Right ventricle myocardium inferior (tissue), 1 donor: ENCODE measurements around the gene TM4SF1. TPM values are rescaled to one million over a fixed set of nuclear protein-coding genes. Genes with fewer than 3 reads are reported as not detected.
"Not testable (repeated sequence)": the region's sequence is repeated elsewhere in the genome, so short reads cannot be mapped to it uniquely, and the experiment has no call there.

Source experiments
- ATAC-seq: fragments of 200-7000 bp; cut with Tn5 transposase; one replicate; pipeline ENCODE4 v1.9.1; 2020; ENCODE audit warnings: mild to moderate bottlenecking, moderate library complexity
- DNase-seq: peaks from one replicate; pipeline ENCODE4 v3.0.0; 2021; ENCODE audit errors: missing footprints
- intact Hi-C: fragments of 100-400 bp; cut with DNase I; formaldehyde crosslinking; loops from one replicate; pipeline ENCODE4 v1.11.0; 2022
- total RNA-seq: library from RNA; stranded (reverse); fragmentation: NEBNext Ultra II Directional; extraction: Animal tissue kit (Norgen Biotek cat#: 25700); gene quantifications from one replicate; pipeline ENCODE4 v1.2.1, GENCODE V29; 2021
- donor health status: DM: no; HTN: yes; CAD: no; lungs with severe emphysema.

Gene TM4SF1
- total RNA-seq, 1 donor from 2014 or later, result 124 TPM

GRCh38 chr3:149380220-149380619 lies 2.8 kb upstream of the TM4SF1 start:
- DNase-seq, ATAC-seq, intact Hi-C loops: not testable (repeated sequence)

DNA sequence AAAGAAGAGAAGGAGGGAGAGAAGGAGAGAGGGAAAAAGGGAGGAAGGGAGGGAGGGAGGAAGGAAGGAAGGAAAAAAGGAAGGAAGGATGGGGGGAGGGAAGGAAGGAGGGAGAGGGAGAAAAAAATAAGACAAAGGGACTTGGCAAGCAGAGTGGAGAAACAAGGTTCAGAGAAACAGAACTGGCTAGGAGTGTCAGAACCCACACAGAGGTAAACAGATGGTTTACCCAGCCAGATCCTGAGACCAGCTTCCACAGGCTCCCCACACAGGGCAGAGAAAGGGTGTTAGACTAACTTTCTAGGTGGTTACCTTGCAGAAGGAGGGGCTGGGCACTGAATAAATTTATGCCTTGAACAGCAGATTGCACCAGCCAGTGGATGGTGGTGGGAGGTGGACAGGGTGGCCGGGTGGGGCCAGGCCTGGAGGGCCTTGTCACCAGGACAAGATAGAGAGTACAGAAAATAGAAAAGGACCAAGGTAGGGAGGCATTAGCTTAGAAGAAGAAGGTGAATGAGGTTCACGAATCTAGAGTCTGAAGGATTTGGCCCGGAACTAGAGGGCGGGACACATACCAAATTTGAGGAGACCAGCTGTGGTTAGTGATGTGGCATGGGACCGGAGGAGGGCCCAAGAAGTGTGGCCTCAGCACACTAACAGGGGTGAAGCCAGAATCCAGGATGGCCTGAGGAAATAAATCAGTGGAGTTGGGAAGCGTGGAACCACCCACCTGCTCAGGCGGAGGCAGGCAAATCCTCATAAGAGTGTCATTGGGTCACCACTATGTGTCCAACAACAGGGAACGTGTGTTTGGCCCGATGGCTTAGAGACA lies 1.2 kb upstream of the TM4SF1 start:
- peak; percentile 22 for DNase-seq
- ATAC-seq, result no peak
- intact Hi-C loops, result loop anchor here (5.0 kb wide), 1 partner anchor 36 kb away; no protein-coding TSS in a partner anchor

DNA sequence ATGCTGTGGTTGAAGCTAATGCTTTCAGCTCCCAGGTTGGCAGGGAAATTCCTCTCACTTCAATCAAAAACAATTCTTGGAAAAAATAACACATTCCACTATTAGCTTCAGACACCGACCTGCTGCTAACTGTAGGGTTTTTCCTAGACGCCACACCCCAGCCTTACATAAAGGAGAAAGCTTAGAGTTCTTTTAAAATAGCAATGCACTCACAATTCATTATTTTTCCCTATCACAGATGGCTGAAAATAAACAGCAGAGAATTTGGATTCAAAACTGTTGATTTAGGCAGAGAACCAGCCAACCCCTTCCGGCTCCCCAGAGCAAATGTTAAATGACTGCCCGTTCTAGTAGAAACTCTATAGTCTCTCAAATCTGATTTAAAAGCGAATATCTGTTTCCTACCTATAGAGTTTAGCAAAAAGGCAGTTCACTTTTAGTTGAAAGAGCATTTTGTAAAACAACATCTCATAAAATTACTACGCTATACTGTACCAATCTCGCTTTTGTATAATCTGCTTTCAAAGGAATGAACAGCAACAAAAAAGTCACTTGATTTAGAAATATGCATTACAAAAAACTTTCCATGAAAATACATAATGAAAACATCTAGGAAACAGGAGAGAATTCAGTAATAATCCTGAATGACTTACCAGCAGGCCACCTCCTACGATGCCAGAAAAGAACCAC lies 586 bp downstream of the TM4SF1 start:
- intact Hi-C loops, result loop anchor here (5.0 kb wide), 1 partner anchor 35 kb away; no protein-coding TSS in a partner anchor
- ATAC-seq (peak; percentile 56), DNase-seq (no peak)

GRCh38 chr3:149375501-149376196 lies 1.8 kb downstream of the TM4SF1 start:
- intact Hi-C loops, result loop anchor here (5.0 kb wide), 1 partner anchor 33 kb away; no protein-coding TSS in a partner anchor
- ATAC-seq (no peak), DNase-seq (no peak)

DNA sequence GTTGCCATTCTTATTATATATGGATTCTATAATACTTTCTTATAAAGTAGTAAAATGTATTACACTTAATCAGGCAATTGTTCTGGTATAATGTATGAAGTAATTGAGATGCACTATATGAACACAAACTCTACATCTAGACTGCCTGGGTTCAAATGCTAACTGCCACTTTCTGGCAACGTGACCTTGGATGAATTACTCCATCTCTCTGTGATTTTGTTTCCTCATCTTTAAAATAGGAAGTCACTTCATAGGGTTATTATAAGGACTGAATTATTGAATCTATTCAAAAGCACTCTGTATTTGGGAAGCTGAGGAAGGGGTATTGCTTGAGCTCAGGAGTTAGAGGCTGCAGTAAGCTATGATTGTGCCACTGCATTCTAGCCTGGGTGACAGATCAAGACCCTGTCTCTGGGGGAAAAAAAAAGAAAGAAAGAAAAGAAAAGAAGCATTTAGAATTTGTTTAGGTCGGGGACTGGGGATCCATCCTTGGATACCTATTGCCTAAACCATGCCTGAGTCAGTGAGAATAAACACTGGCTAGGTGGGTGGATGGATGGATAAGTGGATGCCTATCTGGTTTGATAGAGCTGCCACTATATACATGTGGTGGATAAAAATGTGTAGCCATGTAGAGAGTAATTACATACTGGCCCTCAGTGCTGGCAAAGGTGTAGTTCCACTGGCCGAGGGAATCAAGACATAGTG lies 2.5 kb downstream of the TM4SF1 start:
- no peak for ATAC-seq
- intact Hi-C loops, result loop anchor here (5.0 kb wide), 1 partner anchor 33 kb away; no protein-coding TSS in a partner anchor
- DNase-seq, result no peak

DNA sequence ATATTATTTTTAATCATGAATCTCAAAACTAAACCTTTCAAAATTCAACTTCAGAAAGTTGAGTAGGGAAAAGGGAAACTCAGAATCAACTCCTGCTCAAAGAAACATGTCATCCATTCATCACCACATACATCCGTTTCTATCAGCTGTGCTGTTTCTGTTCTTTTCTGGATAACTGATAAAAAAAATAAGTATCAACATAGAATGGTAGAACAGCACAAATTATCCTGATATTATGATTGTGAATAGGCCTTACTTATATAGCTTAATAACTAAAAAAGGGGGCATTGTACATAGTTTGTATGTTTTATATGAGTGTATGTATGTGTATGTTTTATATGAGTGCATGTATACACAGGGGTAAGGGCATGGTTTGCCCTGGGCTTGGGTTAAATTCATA lies 3.1 kb downstream of the TM4SF1 start:
- intact Hi-C loops, result no loop called here
- ATAC-seq (no peak), DNase-seq (no peak)

DNA sequence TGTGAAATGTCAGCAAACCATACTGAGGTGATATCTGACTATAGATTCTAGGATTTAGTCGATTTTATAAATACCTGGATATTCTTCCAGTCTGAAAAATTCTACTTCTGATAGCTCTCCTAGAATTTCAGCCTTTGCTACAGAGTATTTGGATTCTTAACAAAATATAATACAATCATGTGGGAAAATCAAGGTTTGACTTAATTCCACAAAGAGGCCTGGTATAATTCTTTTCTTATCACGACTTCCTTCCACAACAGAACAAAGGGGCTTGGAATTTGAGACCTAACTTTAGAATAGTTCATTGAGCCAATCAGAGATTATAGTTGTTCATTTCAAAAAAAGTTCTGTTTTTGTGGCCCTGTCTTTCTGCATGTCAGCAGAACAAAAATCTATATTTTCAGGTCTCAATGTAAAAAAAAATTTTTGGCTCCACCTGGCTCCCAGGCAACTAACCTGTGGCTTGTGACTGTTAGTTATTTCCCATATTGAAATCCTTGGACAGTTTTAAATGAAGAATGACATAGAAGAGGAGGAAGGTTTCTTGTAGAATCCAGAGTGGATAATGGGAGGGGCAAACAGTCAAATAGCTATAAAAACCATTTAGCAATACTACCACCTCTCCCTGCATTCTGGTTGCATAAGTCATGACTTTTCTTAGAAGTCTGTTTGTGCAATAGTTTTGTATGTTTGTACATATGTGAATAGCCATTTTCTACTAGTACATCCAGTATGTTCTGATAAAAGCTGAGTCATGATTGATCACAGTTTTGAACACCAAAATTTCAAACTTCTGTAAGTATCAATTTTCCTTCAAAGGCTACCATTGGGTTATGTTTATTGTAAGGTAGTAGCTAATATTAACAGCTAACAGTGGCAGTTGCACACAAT lies 4.0 kb downstream of the TM4SF1 start:
- intact Hi-C loops, result no loop called here
- ATAC-seq, result no peak
- DNase-seq, result no peak

DNA sequence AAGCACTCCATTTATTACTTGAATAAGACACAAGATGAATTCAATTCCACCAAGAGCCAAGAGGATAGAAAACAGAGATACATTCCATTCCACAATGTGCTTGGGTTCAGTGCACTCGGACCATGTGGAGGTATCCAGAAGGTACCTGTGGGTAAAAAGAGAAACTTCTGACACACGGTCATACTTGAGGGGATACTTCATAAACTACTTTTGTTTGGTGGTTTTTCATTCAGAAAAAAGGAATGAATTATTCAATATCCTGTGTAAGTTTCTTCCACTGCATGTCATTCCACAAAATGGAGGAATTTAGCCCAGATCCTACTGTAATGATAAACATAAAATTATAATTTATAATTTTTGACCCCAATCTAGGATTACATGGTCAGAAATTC lies 5.7 kb downstream of the TM4SF1 start:
- ATAC-seq (no peak), DNase-seq (no peak)
- intact Hi-C loops, result no loop called here

DNA sequence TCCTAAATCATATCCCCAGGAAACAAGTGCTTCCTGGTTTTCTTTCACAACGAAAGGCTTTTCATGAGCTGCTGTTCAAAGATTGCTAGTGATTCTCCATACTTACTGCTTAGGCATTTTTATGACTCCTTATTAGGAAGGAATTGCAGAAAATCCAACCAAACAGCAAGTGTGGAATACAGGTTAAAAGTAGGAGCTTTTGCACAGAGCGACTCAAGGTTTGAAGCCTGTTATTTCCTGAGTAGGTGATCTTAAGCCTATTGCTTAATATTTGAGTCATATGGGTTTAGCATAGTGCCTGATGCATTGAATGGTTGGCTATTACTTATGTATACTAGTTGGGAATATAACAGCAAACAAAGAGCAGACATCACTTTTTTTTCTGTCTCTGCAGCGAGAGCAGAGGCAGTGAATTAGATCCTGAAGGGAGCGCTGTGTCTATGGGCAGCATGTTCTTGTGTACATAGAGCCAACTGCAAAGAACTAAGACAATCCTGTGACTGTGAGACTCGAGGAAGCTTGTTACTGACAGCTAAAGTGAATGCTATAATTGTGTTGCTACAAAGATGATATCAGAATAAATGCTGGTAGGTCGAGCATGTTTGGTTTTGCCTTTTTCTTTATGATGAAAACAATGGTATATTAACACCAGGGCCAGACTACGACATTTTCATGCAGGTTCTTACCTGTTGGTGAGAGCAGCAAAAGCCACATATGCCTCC lies 6.3 kb downstream of the TM4SF1 start:
- intact Hi-C loops, result no loop called here
- DNase-seq (no peak), ATAC-seq (no peak)

- ATAC-seq (no peak), DNase-seq (no peak)
- intact Hi-C loops, result no loop called here
Observed at GRCh38 chr3:149369991-149370866, 7.2 kb downstream of the TM4SF1 start.

GRCh38 chr3:149368674-149369497 lies 8.6 kb downstream of the TM4SF1 start:
- no peak for ATAC-seq
- DNase-seq, result no peak
- intact Hi-C loops, result no loop called here

- ATAC-seq (no peak), DNase-seq (no peak)
- intact Hi-C loops, result no loop called here
Observed at GRCh38 chr3:149368201-149368673, 9.2 kb downstream of the TM4SF1 start.

- ATAC-seq, result no peak
- intact Hi-C loops, result no loop called here
- no peak for DNase-seq
Observed at GRCh38 chr3:149366941-149367840, 10.3 kb downstream of the TM4SF1 start.

GRCh38 chr3:149366031-149366430 lies 11.4 kb downstream of the TM4SF1 start:
- intact Hi-C loops, result no loop called here
- ATAC-seq (no peak), DNase-seq (no peak)
